GM19239 (cell line): Measurements from ENCODE around the gene CPNE4.
A peak's percentile ranks its signal among the peaks of the same experiment; 100 is the strongest.
"Not testable (repeated sequence)": the region's sequence is repeated elsewhere in the genome, so short reads cannot be mapped to it uniquely, and the experiment has no call there.

Source experiments
- DNase-seq: peaks from one replicate; pipeline ENCODE4 v3.0.0; 2011; ENCODE audit warnings: low spot score; ENCODE audit not compliant: insufficient read length
- FAIRE-seq: peaks from 2 replicates; lab custom pipeline; 2011; peaks lifted over from hg19 to GRCh38; lab: Jason Lieb, UNC

CPNE4 gene

GRCh38 chr3:131892331-131892730 lies 142.5 kb downstream of the CPNE4 start:
- FAIRE-seq (no peak), DNase-seq (no peak)

- FAIRE-seq, DNase-seq: not testable (repeated sequence)
Measured at GRCh38 chr3:131885871-131886270, 148.9 kb downstream of the CPNE4 start.

- DNase-seq = no peak
- FAIRE-seq = no peak
Measured at GRCh38 chr3:131883711-131884407, 151.0 kb downstream of the CPNE4 start.

GRCh38 chr3:131883086-131883485 lies 151.7 kb downstream of the CPNE4 start:
- DNase-seq (no peak), FAIRE-seq (no peak)

GRCh38 chr3:131881777-131882176 lies 153.0 kb downstream of the CPNE4 start:
- DNase-seq = no peak

GRCh38 chr3:131880948-131881347 lies 153.9 kb downstream of the CPNE4 start:
- FAIRE-seq (no peak), DNase-seq (no peak)

More at GRCh38 chr3:131881777-131882176, 153.0 kb downstream of the CPNE4 start:
- no peak for FAIRE-seq

- DNase-seq (no peak), FAIRE-seq (no peak)
Measured at GRCh38 chr3:131868203-131868602, 166.6 kb downstream of the CPNE4 start.

GRCh38 chr3:131856171-131856570 lies 178.6 kb downstream of the CPNE4 start:
- FAIRE-seq (no peak), DNase-seq (no peak)

- DNase-seq (no peak), FAIRE-seq (no peak)
Measured at GRCh38 chr3:131850223-131850622, 184.6 kb downstream of the CPNE4 start.

- FAIRE-seq (no peak), DNase-seq (no peak)
Measured at GRCh38 chr3:131849616-131850015, 185.2 kb downstream of the CPNE4 start.

- no peak for FAIRE-seq
- DNase-seq = no peak
Measured at GRCh38 chr3:131847966-131848510, 186.8 kb downstream of the CPNE4 start.

- FAIRE-seq (no peak), DNase-seq (no peak)
Measured at GRCh38 chr3:131846296-131846924, 188.4 kb downstream of the CPNE4 start.

GRCh38 chr3:131843174-131843573 lies 191.6 kb downstream of the CPNE4 start:
- FAIRE-seq (no peak), DNase-seq (no peak)

- no peak for FAIRE-seq
Measured at GRCh38 chr3:131840156-131840797, 194.5 kb downstream of the CPNE4 start.

GRCh38 chr3:131835906-131836305 lies 198.9 kb downstream of the CPNE4 start:
- FAIRE-seq (no peak), DNase-seq (no peak)

More at GRCh38 chr3:131840156-131840797, 194.5 kb downstream of the CPNE4 start:
- no peak for DNase-seq

- no peak for DNase-seq
- no peak for FAIRE-seq
Measured at GRCh38 chr3:131831608-131832007, 203.2 kb downstream of the CPNE4 start.

GRCh38 chr3:131821191-131821762 lies 213.5 kb downstream of the CPNE4 start:
- DNase-seq = no peak
- no peak for FAIRE-seq

GRCh38 chr3:131819381-131820055 lies 215.3 kb downstream of the CPNE4 start:
- DNase-seq (no peak), FAIRE-seq (no peak)

- FAIRE-seq (peak; percentile 44), DNase-seq (no peak)
Measured at GRCh38 chr3:131812433-131812832, 222.4 kb downstream of the CPNE4 start.

GRCh38 chr3:131811481-131811880 lies 223.3 kb downstream of the CPNE4 start:
- DNase-seq (no peak), FAIRE-seq (no peak)
